HUDEP-2 (cell line): ENCODE measurements around the gene ZNF837.
"Not testable (repeated sequence)": the region's sequence is repeated elsewhere in the genome, so short reads cannot be mapped to it uniquely, and the experiment has no call there.

Experiments used
- DNase-seq, 76 experiments: peaks; one replicate each; lab custom pipeline; 2025; ENCODE audit not compliant: unreplicated experiment in 76 of 76; lab: John Stamatoyannopoulos, UW

ZNF837 gene

GRCh38 chr19:58396691-58397532 is 16.1 kb upstream of the ZNF837 start:
- no peak for DNase-seq

GRCh38 chr19:58395979-58396627 is 15.3 kb upstream of the ZNF837 start:
- peak in 3 of 76 experiments; percentile 11 to 45 (median 43) for DNase-seq

GRCh38 chr19:58395220-58395978 is 14.6 kb upstream of the ZNF837 start, which contains the start of gene RNF225:
TSS of gene RNF225 (plus strand) at chr19:58395656. CDS start at chr19:58396090, 434 bp downstream.
- DNase-seq: peak in 16 of 76 experiments; percentile 27 to 46 (median 40)

GRCh38 chr19:58394821-58395219 is 14.0 kb upstream of the ZNF837 start:
- DNase-seq: no peak

GRCh38 chr19:58393725-58394033 is 12.8 kb upstream of the ZNF837 start:
- no peak for DNase-seq

GRCh38 chr19:58392945-58393724 is 12.3 kb upstream of the ZNF837 start:
- no peak for DNase-seq

- DNase-seq: no peak
Observed at GRCh38 chr19:58388175-58388526, 7.3 kb upstream of the ZNF837 start.

- peak in 2 of 76 experiments; percentile 17 to 31 for DNase-seq
Observed at GRCh38 chr19:58387338-58388174, 6.7 kb upstream of the ZNF837 start.

- DNase-seq: peak in 75 of 76 experiments; percentile 91 to 100 (median 98)
Observed at GRCh38 chr19:58386576-58387337, 5.9 kb upstream of the ZNF837 start, which contains the start of gene RPS5. TSS of gene RPS5 (plus strand) at chr19:58387269. CDS start at chr19:58388138, 869 bp downstream.

GRCh38 chr19:58385891-58386575 is 5.2 kb upstream of the ZNF837 start:
- DNase-seq: peak in 10 of 76 experiments; percentile 22 to 79 (median 50)

- peak in 1 of 76 experiments; percentile 37 for DNase-seq
Observed at GRCh38 chr19:58385313-58385890, 4.6 kb upstream of the ZNF837 start.

GRCh38 chr19:58382997-58383603 is 2.3 kb upstream of the ZNF837 start:
- no peak for DNase-seq

GRCh38 chr19:58381460-58382212 is 806 bp upstream of the ZNF837 start:
- no peak for DNase-seq

- peak in 3 of 76 experiments; percentile 50 to 62 (median 53) for DNase-seq
Observed at GRCh38 chr19:58380037-58380661, 681 bp downstream of the ZNF837 start.

- no peak for DNase-seq
Observed at GRCh38 chr19:58379246-58379645, 1.6 kb downstream of the ZNF837 start.

GRCh38 chr19:58376724-58377123 is 4.1 kb downstream of the ZNF837 start:
- DNase-seq: not testable (repeated sequence)
